ENCODE measurements around the gene MCF2L. TPM values are rescaled to one million over a fixed set of nuclear protein-coding genes. Genes with fewer than 3 reads are reported as not detected.
A peak's percentile ranks its signal among the peaks of the same experiment; 100 is the strongest.
"Not testable (repeated sequence)": the region's sequence is repeated elsewhere in the genome, so short reads cannot be mapped to it uniquely, and the experiment has no call there.

The MCF2L gene
- total RNA-seq, 1 experiment from 2014 or later: 21.3 TPM

- Histone ChIP-seq H3K36me3 (replicated peaks; ENCODE audit: control insufficient read depth, insufficient read depth, low read length) (no peaks in the 10 kb centered on the region), H3K27me3 (ENCODE audit: control insufficient read depth, insufficient read depth, low read length) (no peaks in the 10 kb centered on the region), H3K4me3 (ENCODE audit: insufficient read depth, low read depth, low read length) (peak overlapping the region; percentile 2; the same call in 1 of the 2 replicates)
- DNase-seq: peak; percentile 89
Measured at GRCh38 chr13:113050734-113051431, 81.9 kb downstream of the MCF2L start.

- no peaks in the 10 kb centered on the region for H3K36me3 ChIP-seq (replicated peaks; ENCODE audit: control insufficient read depth, insufficient read depth, low read length)
- no peak for DNase-seq
- H3K27me3 ChIP-seq (ENCODE audit: control insufficient read depth, insufficient read depth, low read length): no peaks in the 10 kb centered on the region
- no peak overlapping the region for H3K4me3 ChIP-seq (ENCODE audit: insufficient read depth, low read depth, low read length)
Measured at GRCh38 chr13:113051641-113052040, 82.6 kb downstream of the MCF2L start.

- Histone ChIP-seq H3K36me3 (replicated peaks; ENCODE audit: control insufficient read depth, insufficient read depth, low read length) (no peaks in the 10 kb centered on the region), H3K4me3 (ENCODE audit: insufficient read depth, low read depth, low read length) (no peak overlapping the region), H3K27me3 (ENCODE audit: control insufficient read depth, insufficient read depth, low read length) (no peaks in the 10 kb centered on the region)
- no peak for DNase-seq
Measured at GRCh38 chr13:113052206-113052605, 83.2 kb downstream of the MCF2L start.

GRCh38 chr13:113052971-113053370, 84.0 kb downstream of the MCF2L start:
- no peak for DNase-seq
- H3K36me3 ChIP-seq (replicated peaks; ENCODE audit: control insufficient read depth, insufficient read depth, low read length): no peaks in the 10 kb centered on the region

GRCh38 chr13:113053376-113053775, 84.4 kb downstream of the MCF2L start:
- Histone ChIP-seq H3K4me3 (ENCODE audit: insufficient read depth, low read depth, low read length) (no peak overlapping the region), H3K27me3 (ENCODE audit: control insufficient read depth, insufficient read depth, low read length) (no peaks in the 10 kb centered on the region), H3K36me3 (replicated peaks; ENCODE audit: control insufficient read depth, insufficient read depth, low read length) (no peaks in the 10 kb centered on the region)
- no peak for DNase-seq

More at GRCh38 chr13:113052971-113053370, 84.0 kb downstream of the MCF2L start:
- Histone ChIP-seq H3K27me3 (ENCODE audit: control insufficient read depth, insufficient read depth, low read length) (no peaks in the 10 kb centered on the region), H3K4me3 (ENCODE audit: insufficient read depth, low read depth, low read length) (no peak overlapping the region)

GRCh38 chr13:113053801-113054604, 85.0 kb downstream of the MCF2L start:
- no peak for DNase-seq
- Histone ChIP-seq H3K36me3 (replicated peaks; ENCODE audit: control insufficient read depth, insufficient read depth, low read length) (no peaks in the 10 kb centered on the region), H3K27me3 (ENCODE audit: control insufficient read depth, insufficient read depth, low read length) (no peaks in the 10 kb centered on the region), H3K4me3 (ENCODE audit: insufficient read depth, low read depth, low read length) (no peak overlapping the region)

GRCh38 chr13:113057084-113057483, 88.1 kb downstream of the MCF2L start:
- Histone ChIP-seq H3K27me3 (ENCODE audit: control insufficient read depth, insufficient read depth, low read length) (no peaks in the 10 kb centered on the region), H3K4me3 (ENCODE audit: insufficient read depth, low read depth, low read length) (no peak overlapping the region), H3K36me3 (replicated peaks; ENCODE audit: control insufficient read depth, insufficient read depth, low read length) (no peaks in the 10 kb centered on the region)
- DNase-seq: no peak

GRCh38 chr13:113057559-113057958, 88.5 kb downstream of the MCF2L start:
- not testable (repeated sequence) for H3K36me3 ChIP-seq (replicated peaks; ENCODE audit: control insufficient read depth, insufficient read depth, low read length); H3K4me3 ChIP-seq (ENCODE audit: insufficient read depth, low read depth, low read length); DNase-seq; H3K27me3 ChIP-seq (ENCODE audit: control insufficient read depth, insufficient read depth, low read length)

- Histone ChIP-seq H3K27me3 (ENCODE audit: control insufficient read depth, insufficient read depth, low read length) (no peaks in the 10 kb centered on the region), H3K36me3 (replicated peaks; ENCODE audit: control insufficient read depth, insufficient read depth, low read length) (no peaks in the 10 kb centered on the region), H3K4me3 (ENCODE audit: insufficient read depth, low read depth, low read length) (no peak overlapping the region)
- DNase-seq: no peak
Measured at GRCh38 chr13:113058129-113058987, 89.3 kb downstream of the MCF2L start.

GRCh38 chr13:113058988-113059850, 90.2 kb downstream of the MCF2L start:
- Histone ChIP-seq H3K4me3 (ENCODE audit: insufficient read depth, low read depth, low read length) (no peak overlapping the region), H3K27me3 (ENCODE audit: control insufficient read depth, insufficient read depth, low read length) (no peaks in the 10 kb centered on the region), H3K36me3 (replicated peaks; ENCODE audit: control insufficient read depth, insufficient read depth, low read length) (no peaks in the 10 kb centered on the region)
- DNase-seq: no peak

- Histone ChIP-seq H3K27me3 (ENCODE audit: control insufficient read depth, insufficient read depth, low read length) (no peaks in the 10 kb centered on the region), H3K4me3 (ENCODE audit: insufficient read depth, low read depth, low read length) (no peak overlapping the region), H3K36me3 (replicated peaks; ENCODE audit: control insufficient read depth, insufficient read depth, low read length) (no peaks in the 10 kb centered on the region)
- DNase-seq: peak; percentile 88
Measured at GRCh38 chr13:113059891-113060290, 90.9 kb downstream of the MCF2L start.

GRCh38 chr13:113060557-113061270, 91.7 kb downstream of the MCF2L start:
- H3K27me3 ChIP-seq (ENCODE audit: control insufficient read depth, insufficient read depth, low read length): no peaks in the 10 kb centered on the region
- DNase-seq: peak; percentile 65
- H3K36me3 ChIP-seq (replicated peaks; ENCODE audit: control insufficient read depth, insufficient read depth, low read length): no peaks in the 10 kb centered on the region
- H3K4me3 ChIP-seq (ENCODE audit: insufficient read depth, low read depth, low read length): no peak overlapping the region

GRCh38 chr13:113061271-113061625, 92.2 kb downstream of the MCF2L start:
- H3K36me3 ChIP-seq (replicated peaks; ENCODE audit: control insufficient read depth, insufficient read depth, low read length): no peaks in the 10 kb centered on the region
- no peak overlapping the region for H3K4me3 ChIP-seq (ENCODE audit: insufficient read depth, low read depth, low read length)
- no peak for DNase-seq
- H3K27me3 ChIP-seq (ENCODE audit: control insufficient read depth, insufficient read depth, low read length): no peaks in the 10 kb centered on the region
